NCI-H774 (cell line): Measurements from ENCODE around the gene MINDY4.

Experiments
- DNase-seq: peaks from one replicate; lab custom pipeline; 2025; lab: John Stamatoyannopoulos, UW

MINDY4 gene

GRCh38 chr7:30743371-30744074, 27.7 kb upstream of the MINDY4 start:
- no peak for DNase-seq

- DNase-seq = no peak
Measured at GRCh38 chr7:30744075-30744417, 27.2 kb upstream of the MINDY4 start.

- DNase-seq = no peak
Measured at GRCh38 chr7:30745261-30745941, 25.8 kb upstream of the MINDY4 start.

GRCh38 chr7:30750010-30750409, 21.2 kb upstream of the MINDY4 start:
- DNase-seq = no peak

GRCh38 chr7:30750683-30751650, 20.2 kb upstream of the MINDY4 start:
- DNase-seq = no peak

GRCh38 chr7:30751696-30752273, 19.4 kb upstream of the MINDY4 start, which contains the start of gene INMT:
TSS of gene INMT (plus strand) at chr7:30752135. CDS start at chr7:30752151, 16 bp downstream.
- no peak for DNase-seq

- DNase-seq = no peak
Measured at GRCh38 chr7:30752484-30752883, 18.7 kb upstream of the MINDY4 start.

- no peak for DNase-seq
Measured at GRCh38 chr7:30752979-30753378, 18.2 kb upstream of the MINDY4 start.

- no peak for DNase-seq
Measured at GRCh38 chr7:30754315-30754877, 16.8 kb upstream of the MINDY4 start.

- no peak for DNase-seq
Measured at GRCh38 chr7:30755384-30756154, 15.6 kb upstream of the MINDY4 start.

- no peak for DNase-seq
Measured at GRCh38 chr7:30757342-30757692, 13.9 kb upstream of the MINDY4 start.

GRCh38 chr7:30760514-30761213, 10.6 kb upstream of the MINDY4 start:
- DNase-seq = no peak

GRCh38 chr7:30761214-30762156, 9.7 kb upstream of the MINDY4 start:
- DNase-seq = no peak

- DNase-seq = no peak
Measured at GRCh38 chr7:30764030-30764975, 6.9 kb upstream of the MINDY4 start.

- DNase-seq = no peak
Measured at GRCh38 chr7:30765408-30765807, 5.8 kb upstream of the MINDY4 start.

- DNase-seq = no peak
Measured at GRCh38 chr7:30770845-30771173, 408 bp upstream of the MINDY4 start.

- DNase-seq = no peak
Measured at GRCh38 chr7:30771880-30772425, 736 bp downstream of the MINDY4 start.

GRCh38 chr7:30772984-30773383, 1.8 kb downstream of the MINDY4 start:
- no peak for DNase-seq
